HG03442 (cell line): ENCODE results near the gene SNRPA1.
A peak's percentile ranks its signal among the peaks of the same experiment; 100 is the strongest.

Experiments used
- ATAC-seq: cut with Tn5 transposase; IDR thresholded peaks from one replicate; pipeline ENCODE4 v1.9.1; 2021; ENCODE audit warnings: mild to moderate bottlenecking, moderate library complexity; ENCODE audit not compliant: unreplicated experiment

Gene SNRPA1

DNA sequence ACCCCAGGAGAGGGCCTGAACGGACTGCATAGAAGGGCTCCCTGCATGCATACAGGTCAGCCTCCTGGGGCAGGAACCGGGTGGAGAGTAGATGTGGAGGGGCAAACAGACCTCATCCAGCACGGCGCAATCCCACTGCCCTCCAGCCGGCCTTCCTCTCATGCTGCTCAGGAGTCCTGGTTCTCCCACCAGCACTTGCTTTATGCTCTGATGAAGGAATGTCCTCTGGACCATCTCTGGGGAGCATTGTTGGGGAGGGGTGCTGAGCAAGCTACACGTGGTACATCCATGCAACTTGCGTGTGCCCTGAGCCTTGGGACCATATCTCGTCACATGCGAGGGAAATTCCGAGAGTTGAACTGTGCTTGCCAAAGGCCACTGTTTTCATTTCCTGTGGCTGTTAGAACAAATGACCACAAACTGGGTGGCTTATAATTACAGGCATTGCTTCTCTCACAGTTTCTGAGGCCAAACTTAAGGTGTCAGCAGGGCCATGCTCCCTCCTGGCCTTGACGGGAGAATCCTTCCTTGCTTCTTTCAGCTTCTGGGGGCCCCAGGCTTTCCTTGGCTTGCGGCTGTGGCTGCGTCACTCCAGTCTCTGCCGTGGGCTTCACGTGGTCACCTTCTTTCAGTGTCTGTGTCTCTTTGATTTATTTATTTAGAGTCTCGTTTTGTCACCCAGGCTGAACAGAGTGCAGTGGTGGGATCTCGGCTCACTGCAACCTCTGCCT, 30.0 kb downstream of the SNRPA1 start:
- peak; percentile 63 for ATAC-seq

DNA sequence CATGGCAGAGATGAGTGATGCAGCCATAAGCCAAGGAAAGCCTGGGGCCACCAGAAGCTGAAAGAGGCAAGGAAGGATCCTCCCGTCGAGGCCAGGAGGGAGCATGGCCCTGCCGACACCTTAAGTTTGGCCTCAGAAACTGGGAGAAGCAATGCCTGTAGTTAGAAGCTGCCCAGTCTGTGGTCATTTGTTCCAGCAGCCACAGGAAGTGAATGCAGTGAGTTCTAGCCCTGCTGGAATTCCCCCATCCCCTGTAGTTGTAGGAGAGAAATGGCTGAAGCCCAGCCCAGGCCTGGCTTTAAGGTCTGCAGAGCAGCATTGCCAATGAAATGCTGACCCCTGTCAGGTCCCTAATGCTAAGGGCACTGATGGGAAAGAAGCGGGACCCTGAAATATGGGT, 31.0 kb downstream of the SNRPA1 start:
- ATAC-seq: peak; percentile 34

- no peak for ATAC-seq
Observed at GRCh38 chr15:101262551-101262950, 32.5 kb downstream of the SNRPA1 start.

DNA sequence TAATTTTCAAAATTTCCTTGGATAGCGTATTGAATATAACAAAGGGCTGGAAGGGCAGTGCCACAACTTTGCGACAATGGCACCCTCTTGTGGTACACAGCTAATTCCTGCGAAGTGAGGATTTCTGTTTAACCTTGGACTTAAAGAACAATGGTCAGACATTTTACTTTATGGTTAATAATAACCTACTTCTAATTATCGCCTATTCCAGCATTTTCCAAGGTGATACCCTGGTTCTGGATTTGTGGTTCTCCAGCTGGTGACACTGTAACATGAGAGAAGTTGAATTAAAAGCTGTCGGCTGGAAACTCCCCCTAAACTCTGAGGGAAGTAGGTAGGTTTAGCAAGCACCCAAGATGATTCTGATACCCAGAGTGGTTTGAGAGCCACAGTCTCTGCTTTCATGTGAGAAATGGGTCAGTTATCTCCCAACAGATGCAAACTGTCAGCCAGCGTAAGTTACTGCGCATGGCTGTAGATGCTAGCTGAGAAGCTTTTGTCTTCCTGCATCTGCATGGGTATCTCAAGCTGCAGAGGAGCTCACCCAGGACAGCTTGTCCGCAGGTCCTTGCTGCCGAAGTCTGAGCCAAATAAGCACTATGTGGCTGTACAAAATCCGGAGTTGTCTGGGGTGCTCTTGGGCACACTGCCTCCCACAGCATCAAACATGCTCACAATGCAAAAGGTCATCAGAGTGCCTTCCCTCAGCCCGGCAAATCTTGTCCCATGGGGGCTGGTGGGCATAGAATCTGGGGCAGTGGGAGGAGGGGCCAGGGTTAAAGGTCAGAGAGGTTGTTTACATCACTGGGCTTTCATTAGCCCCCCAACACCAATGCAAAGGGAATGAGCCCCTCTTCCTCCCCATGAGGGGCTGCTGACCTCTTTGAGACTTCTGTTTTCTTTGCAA, 36.6 kb downstream of the SNRPA1 start:
- peak; percentile 63 for ATAC-seq

DNA sequence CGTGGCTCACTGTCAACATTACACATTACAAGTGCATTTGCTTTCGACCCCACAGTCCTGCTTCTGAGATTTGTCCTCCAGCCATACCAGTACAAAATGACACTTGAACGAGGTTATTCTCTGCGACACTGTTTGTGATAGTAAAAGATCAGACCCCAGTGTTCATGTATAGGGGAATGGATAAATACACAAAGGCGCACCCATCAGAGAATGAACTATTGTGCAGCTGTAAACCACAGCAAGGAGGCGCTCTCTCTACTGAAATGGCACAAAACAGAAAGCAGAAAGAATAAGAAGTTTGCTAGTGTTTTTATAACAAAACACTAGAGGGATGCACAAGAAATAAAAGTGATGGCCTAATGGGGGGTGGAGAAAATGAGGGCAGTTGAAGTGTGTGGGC, 38.3 kb downstream of the SNRPA1 start:
- ATAC-seq: no peak

GRCh38 chr15:101255615-101256241, 39.3 kb downstream of the SNRPA1 start:
- ATAC-seq: no peak

GRCh38 chr15:101255051-101255395, 40.0 kb downstream of the SNRPA1 start:
- no peak for ATAC-seq

DNA sequence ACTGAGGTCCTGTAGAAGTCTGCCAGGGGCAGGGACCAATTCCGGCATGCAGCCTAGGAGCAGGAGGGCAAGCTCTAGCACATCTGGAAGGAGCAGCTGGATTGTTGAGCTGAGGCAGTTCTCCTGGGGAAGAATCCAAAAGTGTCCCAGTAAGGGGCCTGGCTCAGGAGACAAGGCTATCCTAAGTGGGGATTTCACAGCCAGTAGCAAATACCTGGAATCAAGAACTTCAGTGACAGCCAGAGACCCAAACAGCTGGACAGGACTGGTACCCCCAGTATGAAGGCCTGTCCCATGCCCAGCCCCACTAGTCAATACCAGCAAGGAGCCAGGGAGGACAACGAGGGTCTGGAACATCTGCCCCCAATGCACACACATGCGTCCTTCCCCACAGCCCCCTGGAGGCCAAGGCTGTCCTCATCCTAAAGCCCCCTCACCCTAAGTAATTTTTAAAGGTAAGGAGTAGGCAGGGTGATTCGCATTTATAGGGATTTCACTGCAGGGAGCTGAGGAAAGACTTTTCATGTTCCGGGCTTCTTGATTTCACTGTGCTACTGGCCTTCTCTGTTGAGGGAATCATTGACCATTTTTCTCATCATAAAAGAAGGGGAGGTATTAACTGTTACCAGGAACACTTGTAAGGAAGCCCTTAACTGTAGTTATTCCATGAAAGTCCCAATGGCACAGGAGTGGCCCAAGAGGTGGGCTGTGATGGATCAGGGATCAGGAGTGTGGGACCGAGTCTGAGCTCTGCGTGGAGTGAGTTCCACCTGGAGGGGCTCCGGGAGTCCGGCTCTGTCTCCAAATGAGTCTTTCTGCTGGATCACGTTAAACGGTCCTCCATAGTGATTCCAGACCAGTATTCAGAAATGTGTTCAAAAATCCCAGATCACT, 40.6 kb downstream of the SNRPA1 start:
- no peak for ATAC-seq

- no peak for ATAC-seq
Observed at GRCh38 chr15:101252836-101253235, 42.2 kb downstream of the SNRPA1 start.

GRCh38 chr15:101251830-101252820, 42.9 kb downstream of the SNRPA1 start, which contains the start of gene CHSY1:
Gene CHSY1 (minus strand): TSS chr15:101252048. CDS start chr15:101251456, 592 bp downstream.
- peak; percentile 70 for ATAC-seq

GRCh38 chr15:101250873-101251829, 43.9 kb downstream of the SNRPA1 start:
- peak; percentile 29 for ATAC-seq

- no peak for ATAC-seq
Observed at GRCh38 chr15:101250341-101250831, 44.7 kb downstream of the SNRPA1 start.

DNA sequence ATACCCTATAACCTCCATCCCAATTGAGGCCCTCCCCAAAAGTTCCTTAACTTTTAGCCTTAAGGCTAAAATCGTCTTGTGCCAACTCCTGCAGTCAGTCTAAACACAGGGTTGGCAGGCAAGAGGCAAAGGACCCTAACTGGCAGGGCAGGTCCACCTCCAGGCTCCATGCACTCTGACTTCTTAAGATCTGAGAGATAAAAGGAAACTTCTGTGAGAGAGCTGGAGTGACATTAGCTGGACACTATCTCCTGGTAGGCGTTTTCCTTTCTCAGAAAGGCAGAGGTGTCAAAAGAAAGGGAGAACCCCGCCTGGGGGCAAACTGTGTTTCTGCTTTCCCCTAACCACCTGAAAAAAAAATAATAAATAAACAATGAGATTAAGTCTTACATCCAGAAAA, 46.8 kb downstream of the SNRPA1 start:
- ATAC-seq: no peak

GRCh38 chr15:101246824-101247745, 48.0 kb downstream of the SNRPA1 start:
- ATAC-seq: no peak

DNA sequence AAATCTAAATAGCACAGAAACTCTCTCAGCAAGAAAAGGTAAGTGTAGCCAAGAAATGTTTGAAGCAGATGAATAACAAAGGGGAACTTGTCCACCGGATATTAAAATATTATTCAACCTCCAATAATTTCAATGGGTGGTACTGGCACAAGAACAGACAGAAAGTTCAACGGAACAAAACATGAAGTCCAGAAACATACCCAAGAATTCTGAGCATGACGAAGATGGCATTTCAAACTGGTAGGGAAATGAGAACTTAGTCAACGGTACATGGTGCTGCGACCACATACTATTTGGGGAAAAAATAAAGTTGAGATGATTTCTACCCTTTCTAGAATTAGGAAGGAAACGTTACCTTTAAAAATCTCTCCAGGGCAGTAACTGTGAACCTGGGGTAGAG, 48.7 kb downstream of the SNRPA1 start:
- ATAC-seq: no peak

GRCh38 chr15:101244889-101245668, 50.0 kb downstream of the SNRPA1 start:
- ATAC-seq: no peak
